Midbrain (tissue), 1 donor: ENCODE results near the gene RASL10A.
"Not testable (repeated sequence)": the region's sequence is repeated elsewhere in the genome, so short reads cannot be mapped to it uniquely, and the experiment has no call there.

Source experiments
- DNase-seq: peaks from one replicate; lab custom pipeline; 2025; lab: John Stamatoyannopoulos, UW

Gene RASL10A

DNA sequence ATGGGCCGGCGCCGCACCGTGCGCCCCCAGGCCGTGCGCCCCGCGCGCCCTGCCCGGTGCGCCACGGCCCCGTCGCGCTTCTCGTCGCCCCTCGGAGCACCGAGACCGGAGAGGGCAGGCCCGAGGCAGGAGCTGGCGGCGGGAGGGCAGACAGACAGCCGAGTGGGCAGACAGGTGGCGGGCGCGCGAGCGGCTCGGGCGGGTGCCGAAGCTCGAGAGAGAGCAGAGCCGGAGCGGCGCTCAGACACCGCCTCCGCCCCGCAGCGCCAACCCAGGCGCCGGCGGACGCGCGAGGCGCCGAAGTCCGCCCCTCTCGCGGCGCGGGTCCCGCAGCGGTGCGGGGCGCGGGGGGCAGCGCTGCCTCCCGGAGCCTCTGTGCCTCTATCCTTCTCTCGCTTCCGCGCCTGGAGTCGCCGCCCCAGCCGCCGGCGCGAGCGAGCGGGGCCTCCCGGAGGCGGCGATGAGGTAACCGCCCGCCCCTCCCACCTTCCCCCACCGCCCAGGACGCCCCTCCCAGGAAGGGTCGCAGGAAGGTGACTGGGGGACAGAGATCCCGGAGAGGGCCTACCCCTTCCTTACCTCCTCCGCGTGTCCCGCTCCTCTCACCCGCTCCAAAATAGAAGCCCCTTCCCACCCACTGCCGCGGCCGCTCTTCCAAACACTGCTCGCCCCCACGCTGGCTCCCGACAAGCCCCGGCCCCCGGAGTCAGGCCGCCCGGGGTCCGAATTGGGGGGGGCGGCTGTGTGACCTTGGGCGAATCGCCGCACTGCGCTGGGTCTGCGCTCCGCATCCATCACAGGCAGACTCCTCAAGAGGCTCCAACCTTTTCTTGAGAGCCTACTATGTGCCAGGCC is at the start of gene RASL10A:
TSS of gene RASL10A (minus strand) at position 412 of the 855 bp plus-strand sequence. CDS start 451 bp downstream, outside the sequence.
- DNase-seq: no peak

GRCh38 chr22:29359469-29359868 is 44.0 kb upstream of the RASL10A start:
- DNase-seq: peak; percentile 58

DNA sequence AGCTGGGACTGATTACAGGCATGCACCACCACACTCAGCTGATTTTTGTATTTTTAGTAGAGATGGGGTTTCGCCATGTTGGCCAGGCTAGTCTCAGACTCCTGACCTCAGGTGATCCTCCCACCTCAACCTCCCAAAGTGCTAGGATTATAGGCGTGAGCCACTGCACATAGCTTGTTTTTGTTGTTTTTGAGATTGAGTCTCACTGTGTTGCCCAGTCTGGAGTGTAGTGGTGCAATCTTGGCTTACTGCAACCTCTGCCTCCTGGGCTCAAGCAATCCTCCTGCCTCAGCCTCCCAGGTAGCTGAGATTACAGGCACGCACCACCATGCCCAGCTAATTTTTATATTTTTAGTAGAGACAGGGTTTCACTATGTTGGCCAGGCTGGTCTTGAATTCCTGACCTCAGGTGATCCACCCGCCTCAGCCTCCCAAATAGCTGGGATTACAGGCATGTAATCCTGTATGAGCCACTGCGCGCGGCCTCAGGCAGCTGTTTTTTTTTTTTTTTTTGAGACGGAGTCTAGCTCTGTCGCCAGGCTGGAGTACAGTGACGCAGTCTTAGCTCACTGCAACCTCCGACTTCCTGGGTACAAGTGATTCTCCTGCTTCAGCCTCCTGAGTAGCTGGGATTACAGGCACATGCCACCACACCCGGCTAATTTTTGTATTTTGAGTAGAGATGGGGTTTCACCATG is 41.8 kb upstream of the RASL10A start:
- DNase-seq: not testable (repeated sequence)

- DNase-seq: no peak
These were observed 38.4 kb upstream of the RASL10A start for GRCh38 chr22:29353860-29354259.

DNA sequence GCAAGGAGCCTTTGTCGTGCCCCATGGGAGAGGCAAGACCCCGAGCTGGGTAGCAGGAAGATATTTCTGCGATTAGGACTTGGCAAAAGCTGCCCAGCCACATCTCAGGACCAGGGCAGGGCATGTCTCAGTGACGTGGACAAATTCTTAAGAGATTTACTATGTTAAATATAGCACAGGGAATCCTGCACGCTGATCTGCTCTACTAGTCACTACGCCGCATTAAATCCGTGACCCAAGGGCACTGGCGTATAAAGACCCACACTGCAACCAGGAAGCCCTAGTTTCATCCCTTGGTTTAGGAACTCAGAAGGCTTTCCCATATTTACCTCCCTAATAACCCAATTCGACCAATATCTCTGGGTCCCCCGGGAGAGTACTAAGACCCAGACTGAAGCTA is 37.8 kb upstream of the RASL10A start:
- DNase-seq: no peak

DNA sequence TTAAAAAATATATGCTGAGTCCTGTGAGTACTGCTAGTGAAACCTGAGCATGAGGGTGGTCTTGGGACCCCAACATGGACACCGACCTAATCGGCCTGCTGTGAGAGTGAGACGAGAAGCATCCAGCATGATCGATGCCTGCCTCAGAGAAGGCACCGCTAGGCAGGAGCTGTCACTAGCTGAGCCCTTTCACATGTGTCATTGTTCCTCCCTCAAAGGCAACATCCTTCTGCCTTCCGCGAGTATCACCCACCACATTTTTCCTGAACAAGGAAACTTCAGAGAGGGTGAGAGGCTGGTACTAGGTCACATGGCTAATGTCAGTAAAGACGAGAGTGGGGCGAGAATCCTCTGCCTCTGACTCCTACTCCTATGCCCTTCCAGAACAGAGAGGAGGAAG is 37.3 kb upstream of the RASL10A start:
- no peak for DNase-seq

GRCh38 chr22:29351891-29352290 is 36.4 kb upstream of the RASL10A start:
- DNase-seq: no peak

GRCh38 chr22:29351042-29351441 is 35.5 kb upstream of the RASL10A start:
- DNase-seq: no peak

GRCh38 chr22:29348956-29349355 is 33.5 kb upstream of the RASL10A start:
- no peak for DNase-seq

DNA sequence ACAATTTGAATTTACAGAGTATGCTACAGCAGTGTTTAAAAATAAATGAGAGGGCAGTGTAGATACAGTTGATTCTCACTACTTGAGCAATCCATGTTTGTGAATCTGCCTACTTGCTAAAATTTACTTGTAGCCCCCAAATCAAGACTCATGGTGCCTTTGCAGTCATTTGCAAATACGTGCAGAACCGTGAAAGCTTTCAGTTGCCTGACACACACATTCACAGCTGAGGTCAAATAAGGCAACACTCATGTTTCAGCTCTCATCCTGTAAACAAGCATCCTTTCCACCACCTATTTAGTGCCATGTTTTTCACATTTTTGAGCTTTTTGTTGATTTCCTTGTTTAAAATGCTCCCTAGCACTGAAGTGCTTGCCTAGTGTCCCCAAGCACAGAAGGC is 32.5 kb upstream of the RASL10A start:
- DNase-seq: no peak

DNA sequence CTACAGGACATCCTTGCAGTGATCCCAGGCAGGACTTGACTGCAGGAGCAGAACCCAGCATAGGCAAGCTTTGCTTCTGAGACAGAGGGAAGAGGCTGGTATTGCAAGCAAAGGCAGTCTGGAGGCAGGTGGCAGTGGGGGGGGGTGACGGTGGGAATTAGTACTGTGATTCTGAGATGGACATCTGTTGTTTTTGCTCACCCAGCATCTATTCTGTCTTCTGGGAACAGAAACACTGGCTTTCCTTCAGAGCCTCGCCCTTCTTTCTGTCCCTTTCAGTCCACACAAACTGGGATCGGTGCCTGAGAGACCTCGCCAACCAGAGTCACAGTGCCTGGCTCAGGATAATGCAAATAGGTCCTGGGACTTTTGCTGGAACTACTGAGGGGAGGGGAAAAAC is 31.2 kb upstream of the RASL10A start:
- peak; percentile 79 for DNase-seq

DNA sequence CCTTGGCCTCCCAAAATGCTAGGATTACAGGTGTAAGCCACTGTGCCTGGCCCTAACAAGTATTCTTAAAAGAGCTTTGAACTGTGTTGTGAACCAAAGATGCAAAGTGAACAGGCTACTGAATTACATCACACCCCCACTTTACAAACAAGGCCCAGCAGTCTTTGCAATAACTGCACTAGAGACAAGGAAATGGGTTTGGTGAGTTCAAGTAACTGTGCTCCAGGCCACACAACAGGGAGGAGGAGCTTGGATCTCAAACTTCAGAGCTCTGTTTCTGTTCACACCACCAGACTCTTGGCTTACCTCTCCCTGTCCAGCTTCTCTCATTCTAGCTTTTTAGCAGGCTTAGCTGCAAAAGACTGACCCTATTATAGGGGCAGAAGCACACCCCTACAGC is 30.4 kb upstream of the RASL10A start:
- peak; percentile 52 for DNase-seq

DNA sequence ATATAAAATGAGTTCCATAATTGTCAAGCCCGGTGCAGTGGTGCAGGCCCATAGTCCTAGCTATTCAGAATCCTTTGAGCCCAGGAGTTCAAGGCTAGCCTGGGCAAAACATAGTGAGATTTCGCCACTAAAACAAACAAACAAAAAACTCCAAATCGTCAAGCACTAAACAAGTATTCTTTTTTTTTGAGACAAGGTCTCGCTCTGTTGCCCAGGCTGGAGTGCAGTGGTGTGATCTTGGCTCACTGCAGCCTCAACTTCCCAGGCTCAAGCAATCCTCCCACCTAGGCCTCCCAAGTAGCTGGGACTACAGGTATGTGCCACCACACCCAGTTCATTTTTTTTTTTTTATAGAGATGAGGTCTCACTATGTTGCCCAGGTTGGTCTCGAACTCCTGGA is 29.4 kb upstream of the RASL10A start:
- DNase-seq: not testable (repeated sequence)

DNA sequence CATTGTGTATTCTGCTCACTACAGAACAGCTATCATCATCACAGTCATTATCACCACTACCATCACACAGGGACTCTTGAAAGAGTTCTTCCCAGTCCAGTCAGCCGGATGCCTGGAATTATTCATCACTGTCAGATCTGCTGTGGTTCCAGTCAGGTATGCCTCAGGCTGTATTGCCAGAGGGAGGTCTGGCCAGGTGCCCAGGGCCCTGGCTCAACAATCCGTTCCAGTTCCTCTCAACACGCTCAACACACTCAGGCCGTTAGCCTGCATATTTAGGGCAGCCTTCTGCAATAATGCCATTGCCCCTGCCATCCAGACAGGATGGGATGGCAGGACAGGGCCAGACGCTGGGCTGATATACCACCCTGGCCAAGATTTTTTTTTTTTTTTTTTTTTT is 28.6 kb upstream of the RASL10A start:
- DNase-seq: peak; percentile 53

DNA sequence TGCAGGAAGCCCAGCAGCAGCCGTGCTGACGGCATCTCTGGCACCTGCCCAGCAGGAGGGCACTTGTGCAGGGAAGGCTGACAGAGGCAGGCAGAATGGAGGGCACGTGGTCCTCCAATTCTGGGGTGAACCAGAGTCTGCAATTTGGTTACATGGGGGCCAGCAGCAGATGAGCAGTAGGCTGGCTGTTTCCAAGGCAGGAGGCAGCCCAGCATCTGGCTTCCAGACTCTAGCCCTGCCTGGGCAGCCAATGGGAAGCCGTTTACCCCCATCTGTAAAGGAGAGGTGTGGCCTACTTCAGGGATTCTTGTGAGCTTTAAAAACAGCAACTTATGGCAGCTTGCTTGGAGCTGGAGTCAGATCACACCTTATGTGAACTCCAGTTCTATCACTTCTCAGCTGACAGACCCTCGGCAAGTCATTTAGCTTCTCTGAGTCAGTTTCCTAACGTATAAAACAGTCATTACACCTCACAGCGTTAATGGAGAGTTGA is 27.9 kb upstream of the RASL10A start:
- peak; percentile 39 for DNase-seq

GRCh38 chr22:29342577-29343312 is 27.2 kb upstream of the RASL10A start:
- peak; percentile 8 for DNase-seq

DNA sequence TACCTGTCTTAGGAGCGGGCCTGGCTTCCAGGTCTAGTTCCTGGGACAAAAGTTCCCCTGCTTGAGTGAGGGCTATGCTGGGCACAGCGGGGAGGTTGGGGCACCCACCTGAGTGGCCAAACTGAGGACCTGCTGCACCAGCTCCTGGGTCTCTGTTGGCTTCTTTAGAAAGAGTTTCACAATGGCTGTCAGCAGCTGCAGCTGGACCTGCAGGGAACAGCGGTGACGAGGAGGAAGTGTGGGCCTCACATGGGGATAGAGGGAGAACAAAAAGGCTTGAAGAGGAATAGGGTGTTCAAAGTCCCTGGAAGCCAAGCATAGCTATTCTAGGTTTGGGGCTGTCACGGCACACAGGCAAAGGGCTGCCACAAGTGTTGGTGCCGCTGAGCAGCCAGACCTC is 26.7 kb upstream of the RASL10A start:
- no peak for DNase-seq

- DNase-seq: no peak
These were observed 26.3 kb upstream of the RASL10A start for GRCh38 chr22:29341849-29342127.

DNA sequence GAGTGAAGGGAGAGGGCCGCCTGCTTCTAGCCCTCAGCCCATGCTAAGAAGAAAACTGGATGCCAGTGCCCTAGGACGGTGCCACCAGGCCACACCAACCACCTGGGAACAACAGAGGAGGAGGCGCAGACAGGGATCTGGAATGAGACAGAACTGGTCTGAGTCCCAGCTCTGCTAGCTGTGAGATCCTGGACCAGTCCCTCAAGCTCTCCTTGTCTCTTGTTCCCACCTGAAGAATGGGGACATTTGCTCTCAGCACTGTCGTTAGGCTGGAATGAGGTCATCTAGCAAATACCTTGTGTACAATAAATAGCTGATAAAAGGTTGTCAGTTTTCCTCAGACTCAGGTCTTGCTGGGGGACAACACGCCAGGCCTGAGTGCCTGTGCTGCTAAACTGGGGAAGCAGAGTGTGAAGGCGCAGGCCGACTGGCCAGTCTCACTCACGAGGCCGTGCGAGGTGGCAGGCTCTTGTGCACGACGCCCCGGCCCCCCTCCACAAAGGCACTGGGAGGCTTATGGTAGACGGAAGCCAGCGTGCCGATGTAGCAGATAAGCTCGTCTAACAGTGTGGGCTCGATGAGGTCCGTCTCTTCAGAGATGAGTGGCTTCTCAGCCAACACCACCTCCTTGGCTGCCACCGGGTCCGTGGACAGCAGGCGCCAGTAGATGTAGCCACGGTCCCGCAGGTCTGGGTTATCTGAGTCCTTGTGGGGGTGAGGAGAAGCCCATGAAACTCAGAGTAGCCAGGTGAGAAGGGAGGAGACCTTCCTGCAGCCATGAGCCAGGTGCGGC is 25.8 kb upstream of the RASL10A start:
- no peak for DNase-seq

DNA sequence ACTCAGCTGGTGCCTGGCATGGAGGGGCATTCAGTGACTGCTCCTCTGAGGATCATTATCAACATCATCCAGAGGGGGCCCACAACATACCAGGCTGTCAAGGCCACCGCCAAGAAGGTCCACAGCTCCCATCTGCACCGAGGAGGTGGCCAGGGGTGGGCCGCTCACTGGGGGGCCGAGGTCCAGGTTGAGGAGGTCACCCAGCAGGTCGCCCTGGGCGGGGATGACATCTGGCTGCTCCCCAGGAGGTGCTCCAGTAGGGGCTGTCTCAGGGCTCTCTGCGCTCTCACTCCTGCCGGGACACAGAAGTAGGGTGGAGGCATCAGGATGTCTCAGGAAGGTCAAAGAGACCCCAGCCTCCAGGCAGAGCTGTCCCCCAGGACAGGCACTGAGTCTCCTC is 25.1 kb upstream of the RASL10A start:
- no peak for DNase-seq

DNA sequence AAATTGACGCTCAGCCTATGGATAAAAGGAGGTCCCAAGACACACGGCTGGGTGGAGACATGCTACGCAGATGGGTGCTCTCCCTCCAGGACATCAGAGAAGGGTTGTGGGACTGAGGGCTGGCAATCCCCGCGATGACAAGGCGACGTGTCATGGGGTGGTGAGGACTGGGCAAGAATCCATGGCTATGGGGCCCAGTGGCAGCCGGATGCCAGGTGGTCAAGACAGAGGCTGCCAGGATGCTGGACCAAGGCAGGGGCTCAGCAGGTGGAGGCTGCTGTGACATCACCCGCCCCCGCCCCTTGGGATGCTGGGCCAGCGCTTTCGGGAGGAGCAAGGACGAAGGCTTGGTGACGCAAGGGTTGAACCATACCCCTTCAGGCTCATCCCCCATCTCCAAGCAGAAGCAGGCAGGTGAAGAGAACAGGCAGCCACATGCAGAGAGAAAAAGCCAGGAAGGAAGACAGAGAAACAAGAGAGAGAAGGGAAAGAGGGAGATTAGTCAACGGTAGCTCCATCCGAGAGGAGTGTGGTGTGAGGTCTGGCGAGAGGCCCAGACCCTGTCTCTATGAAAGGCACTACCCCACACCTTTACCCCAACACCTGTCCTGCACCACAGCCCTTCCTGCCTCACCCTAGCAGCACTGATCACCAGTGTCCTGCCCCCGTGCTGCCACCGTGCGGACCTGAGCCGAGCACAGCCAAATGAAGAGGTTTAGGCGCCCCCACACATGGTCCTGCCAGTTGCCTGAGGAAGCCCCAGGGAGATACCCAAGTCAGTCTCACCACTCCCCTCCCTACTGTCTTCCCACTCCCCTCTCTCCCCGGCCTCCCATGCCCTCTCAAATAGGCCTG is 24.1 kb upstream of the RASL10A start:
- DNase-seq: no peak
